Activated CD8-positive, alpha-beta memory T cell treated with anti-CD3 and anti-CD28 coated beads for 24 hours (primary cell): ENCODE data around the gene FARS2.
"Not testable (repeated sequence)": the region's sequence is repeated elsewhere in the genome, so short reads cannot be mapped to it uniquely, and the experiment has no call there.

Source experiments
- DNase-seq: peaks from one replicate; pipeline ENCODE4 v3.0.0-alpha.2; 2020

FARS2 gene

DNA sequence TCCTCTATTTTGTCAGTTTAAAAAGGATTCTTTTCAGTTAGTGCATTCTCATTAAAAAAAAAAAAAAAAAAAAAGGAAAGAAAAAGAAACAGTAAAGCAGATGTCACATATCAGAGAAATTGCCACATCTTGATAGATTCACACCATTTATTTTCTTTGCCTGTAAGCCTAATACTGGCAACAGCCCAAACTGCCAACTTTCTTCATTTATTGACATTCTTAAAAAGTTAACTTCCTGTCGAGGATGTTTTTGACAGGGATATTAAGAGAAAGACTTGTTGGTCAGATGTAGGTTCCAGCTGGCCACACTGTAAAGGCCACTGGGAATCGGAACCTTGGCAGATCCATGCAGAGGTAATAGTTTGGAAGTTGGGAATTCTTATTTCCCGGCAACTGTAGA is 412.8 kb downstream of the FARS2 start:
- no peak for DNase-seq

DNA sequence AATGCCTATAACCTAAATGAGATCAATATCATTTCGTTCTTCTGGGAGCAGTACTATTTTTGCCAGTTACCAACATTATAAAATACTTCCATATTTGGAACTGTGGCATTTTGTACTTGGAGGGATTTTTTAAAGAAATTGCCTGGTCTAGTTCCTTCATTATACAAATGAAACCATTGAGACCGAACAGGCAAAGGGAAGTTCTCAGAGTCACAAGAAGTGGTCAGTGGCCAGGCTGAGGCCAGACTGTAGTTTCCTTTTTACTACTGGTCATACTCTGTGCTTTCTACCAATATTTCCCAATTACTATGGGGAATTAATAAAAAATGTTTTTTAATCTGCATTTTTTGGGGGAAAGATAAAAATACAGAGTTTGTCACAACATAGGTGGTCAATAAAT is 413.4 kb downstream of the FARS2 start:
- no peak for DNase-seq

DNA sequence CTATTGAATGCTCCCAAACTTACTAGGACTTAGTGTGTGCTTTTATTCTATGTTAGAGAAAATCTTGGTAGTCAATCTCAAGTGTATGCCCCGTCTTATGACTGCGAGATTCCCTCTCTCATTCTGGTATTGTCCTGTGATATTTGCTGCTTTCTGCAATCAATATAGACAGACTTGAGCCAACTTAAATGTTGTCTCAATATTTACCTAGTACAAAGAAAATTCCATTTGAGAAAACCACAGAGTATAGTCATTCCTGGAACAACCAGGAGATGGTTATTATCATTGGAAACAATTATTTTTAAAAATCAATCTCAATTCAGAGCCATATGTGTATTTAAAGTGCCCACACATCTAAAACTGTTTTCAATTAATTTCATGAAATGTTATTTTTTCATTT is 415.4 kb downstream of the FARS2 start:
- no peak for DNase-seq

DNA sequence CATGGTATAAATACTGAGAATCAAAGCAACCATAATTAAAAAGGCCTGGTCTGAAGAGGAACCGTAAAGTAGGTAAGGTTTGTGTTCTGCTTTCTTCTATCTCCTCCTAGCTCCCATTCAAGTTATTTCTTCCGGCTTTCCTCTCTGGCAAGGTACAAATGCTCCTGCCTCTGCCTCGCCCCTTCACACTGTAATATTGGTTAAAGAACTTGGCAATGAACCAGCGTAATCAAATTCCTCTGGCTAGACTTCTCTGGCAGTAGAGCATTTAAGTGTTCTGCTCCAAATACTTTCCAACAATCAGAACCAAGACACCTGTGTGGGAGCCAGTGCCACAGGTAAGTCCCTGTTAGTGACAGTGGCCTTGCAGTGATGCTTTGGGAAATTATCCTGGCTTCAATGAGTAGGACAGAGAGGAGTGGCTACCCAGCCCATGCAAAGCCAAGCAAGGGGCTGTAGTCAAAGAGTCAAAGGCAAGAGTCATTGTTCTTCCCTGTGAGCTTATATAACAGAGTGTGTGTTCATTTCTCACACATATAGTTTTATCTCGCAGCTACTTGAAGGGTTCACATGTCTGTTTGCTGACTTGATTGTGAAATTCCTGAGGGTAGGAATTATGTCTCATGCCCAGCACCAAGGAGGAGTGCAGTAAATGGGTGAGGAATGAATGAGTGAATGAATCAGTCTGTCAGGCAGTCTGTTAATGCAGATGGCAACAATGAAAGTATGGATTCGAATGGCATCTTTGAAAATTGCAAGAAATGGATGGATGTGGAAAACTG is 416.1 kb downstream of the FARS2 start:
- no peak for DNase-seq

GRCh38 chr6:5679270-5679669 is 418.0 kb downstream of the FARS2 start:
- DNase-seq = no peak

DNA sequence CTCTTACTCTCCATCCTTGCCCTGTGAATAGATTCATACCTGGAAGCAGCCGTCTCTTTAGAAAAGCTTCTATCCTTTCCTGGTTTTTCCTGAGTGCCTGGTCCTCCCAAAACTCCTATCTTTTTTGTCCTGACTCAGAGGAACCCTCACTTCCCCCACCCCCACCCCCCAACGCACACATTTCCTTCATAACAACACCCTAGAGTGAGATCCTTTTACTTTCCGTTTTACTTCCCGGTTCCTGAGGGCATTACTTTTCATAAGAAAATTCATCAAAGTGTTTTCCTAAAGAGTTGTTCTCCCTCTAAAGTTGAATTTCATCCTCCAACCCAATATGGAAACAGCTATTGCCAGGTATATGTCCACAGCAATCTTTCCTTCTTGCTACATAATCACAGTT is 418.4 kb downstream of the FARS2 start:
- DNase-seq = no peak

DNA sequence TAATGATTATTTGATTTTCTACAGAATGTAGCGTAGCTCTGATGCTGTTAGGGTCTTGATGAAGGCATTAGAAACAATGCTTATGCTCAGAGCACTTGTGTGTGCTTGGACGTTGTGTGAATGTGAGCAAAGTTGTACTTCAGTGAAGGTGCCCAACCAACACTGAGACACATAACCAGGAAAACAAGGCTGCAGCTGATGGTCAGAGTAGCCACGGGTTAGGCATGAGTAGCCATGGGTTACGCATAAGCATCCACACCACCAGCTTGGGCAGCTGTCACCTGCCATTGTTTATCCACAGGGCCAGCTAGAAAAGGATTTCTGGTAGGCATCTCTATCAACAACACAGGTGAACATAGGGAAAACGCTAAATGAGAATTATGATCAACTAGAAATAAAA is 418.8 kb downstream of the FARS2 start:
- no peak for DNase-seq

GRCh38 chr6:5681480-5681879 is 420.2 kb downstream of the FARS2 start:
- no peak for DNase-seq

GRCh38 chr6:5682530-5682929 is 421.2 kb downstream of the FARS2 start:
- DNase-seq = no peak

GRCh38 chr6:5683747-5684146 is 422.4 kb downstream of the FARS2 start:
- DNase-seq = not testable (repeated sequence)

DNA sequence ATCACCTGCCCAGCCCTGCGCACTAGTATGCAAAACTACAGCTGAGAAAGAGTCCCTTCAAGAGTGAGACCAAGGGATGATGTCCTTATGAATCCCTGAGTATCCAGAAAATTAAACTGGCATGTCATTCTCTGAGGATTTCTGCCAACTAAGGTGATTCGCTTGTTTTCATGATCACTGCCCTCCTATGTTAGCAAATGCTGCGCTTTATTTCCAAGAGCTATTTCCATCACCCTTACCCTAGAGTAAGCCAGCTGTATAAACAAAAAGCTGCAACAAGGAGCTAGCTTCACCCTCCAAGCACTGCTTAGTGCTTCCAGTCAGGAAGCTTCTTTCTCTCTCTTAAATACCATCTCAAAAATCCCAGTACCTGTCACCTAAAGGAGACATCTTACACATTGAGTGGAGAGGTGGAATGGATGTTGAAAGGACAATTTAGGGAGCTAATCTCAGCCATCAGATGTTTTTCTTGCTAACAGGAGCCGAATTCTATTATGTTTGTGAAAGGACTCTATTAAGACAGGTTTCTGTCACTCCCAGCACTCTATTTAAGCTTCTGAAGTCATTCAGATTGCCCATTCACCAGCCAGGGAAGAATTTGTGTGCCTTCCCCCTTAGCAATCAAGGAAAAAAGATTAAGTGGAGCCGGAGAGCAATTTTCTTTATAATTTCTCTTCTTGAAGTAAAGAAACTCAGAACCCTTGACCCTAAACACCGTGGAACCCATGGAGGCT is 423.2 kb downstream of the FARS2 start:
- no peak for DNase-seq

DNA sequence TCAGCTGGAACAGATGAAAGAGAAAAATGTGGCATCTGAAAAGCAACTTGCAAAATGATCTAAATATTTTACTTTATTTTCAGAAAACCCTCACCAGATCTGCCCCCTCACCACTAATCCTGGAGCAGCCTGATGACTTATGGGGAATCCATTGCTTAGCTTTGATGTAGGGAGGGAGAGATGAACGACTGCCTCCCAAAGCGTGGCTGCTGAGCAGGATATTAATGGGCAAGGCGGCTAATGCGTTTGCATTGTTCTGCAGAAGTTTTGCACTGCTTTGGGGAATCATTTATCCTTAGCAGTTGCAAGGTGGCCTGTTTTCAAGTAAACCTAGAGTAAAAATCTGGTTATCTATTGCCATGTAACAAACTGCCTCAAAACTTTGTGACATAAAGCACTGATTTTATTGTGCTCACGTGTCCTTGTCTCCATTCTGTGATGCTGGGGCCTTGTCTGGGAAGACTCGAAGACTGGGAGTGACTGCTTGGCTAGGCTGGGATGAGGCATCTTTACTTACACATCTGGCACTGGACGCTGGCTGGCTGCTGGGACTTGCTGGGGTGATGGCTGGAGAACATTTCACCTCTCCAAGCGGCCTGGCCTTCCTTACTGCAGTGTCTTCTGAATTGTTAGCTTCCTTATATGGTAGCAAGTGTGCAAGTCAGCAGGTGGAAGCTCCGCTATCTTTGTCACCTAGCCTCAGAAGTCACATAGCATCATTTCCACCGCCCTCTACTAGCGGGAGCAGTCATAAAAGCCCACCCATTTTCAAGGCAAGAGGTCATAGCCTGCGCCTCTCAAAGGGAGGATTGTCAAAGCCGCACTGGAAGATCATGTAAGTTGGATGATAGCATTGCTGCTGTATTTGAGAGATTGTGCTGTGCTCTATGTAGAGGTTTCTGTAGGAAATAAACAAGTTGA is 432.2 kb downstream of the FARS2 start:
- no peak for DNase-seq

GRCh38 chr6:5695260-5696245 is 434.2 kb downstream of the FARS2 start:
- no peak for DNase-seq

GRCh38 chr6:5697508-5697907 is 436.2 kb downstream of the FARS2 start:
- no peak for DNase-seq

DNA sequence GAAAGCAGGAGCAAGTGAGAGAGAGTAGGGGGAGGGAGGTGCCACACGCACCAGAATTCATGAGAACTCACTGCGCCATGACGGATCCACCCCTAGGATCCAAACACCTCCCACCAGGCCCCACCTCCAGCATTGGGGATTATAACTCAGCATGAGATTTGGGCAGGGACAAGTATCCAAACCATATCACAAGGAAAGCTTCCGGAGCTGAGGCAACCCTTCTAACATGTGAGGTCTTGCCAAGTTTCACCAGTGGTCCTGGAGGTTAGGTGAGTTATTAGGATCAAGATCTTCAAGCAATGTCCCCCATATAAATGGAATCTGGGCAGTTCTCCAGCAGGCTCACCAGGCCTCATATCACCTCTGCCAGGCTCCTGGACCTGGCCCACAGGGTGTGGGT is 437.0 kb downstream of the FARS2 start:
- DNase-seq = no peak

DNA sequence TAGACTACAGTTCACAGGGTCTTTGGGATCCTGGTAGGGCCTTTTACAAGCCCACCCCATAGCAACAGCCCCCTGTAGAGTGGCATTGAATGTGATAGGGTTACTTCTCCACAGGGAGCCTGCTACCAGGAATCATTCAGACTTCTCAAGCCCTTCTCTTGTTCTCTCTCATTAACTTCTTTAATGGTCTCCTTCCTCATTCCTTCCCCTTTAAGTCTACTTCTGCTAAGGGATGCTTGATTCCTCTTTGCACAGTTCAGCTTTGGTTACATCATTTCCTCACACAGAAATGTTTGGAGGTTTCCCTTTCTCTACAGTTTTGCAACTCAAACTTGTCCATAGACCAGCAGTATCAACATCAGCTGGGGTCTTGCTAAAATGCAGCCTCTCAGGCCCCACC is 437.8 kb downstream of the FARS2 start:
- DNase-seq = not testable (repeated sequence)

DNA sequence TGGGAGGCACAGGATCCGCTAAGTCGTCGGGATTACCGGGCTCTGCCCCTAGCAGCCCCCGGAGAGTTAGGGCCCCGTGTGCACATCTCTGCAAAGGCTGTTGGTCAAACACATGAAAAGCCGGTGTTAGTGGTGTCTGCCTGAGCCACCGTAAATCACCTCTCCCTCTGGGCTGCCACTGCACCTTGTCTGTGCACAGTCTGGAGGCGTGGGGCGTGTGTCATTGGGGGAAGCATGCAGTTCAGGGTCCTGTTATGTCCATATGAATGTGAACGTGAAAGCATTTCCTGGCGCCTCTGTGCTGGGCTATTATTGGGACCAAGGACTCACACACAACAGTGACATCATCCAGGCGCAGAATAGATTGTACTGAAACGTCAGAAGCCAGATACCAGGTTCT is 439.9 kb downstream of the FARS2 start:
- no peak for DNase-seq

- no peak for DNase-seq
Observed at GRCh38 chr6:5704708-5705107, 443.4 kb downstream of the FARS2 start.

- DNase-seq = no peak
Observed at GRCh38 chr6:5705252-5705651, 443.9 kb downstream of the FARS2 start.

DNA sequence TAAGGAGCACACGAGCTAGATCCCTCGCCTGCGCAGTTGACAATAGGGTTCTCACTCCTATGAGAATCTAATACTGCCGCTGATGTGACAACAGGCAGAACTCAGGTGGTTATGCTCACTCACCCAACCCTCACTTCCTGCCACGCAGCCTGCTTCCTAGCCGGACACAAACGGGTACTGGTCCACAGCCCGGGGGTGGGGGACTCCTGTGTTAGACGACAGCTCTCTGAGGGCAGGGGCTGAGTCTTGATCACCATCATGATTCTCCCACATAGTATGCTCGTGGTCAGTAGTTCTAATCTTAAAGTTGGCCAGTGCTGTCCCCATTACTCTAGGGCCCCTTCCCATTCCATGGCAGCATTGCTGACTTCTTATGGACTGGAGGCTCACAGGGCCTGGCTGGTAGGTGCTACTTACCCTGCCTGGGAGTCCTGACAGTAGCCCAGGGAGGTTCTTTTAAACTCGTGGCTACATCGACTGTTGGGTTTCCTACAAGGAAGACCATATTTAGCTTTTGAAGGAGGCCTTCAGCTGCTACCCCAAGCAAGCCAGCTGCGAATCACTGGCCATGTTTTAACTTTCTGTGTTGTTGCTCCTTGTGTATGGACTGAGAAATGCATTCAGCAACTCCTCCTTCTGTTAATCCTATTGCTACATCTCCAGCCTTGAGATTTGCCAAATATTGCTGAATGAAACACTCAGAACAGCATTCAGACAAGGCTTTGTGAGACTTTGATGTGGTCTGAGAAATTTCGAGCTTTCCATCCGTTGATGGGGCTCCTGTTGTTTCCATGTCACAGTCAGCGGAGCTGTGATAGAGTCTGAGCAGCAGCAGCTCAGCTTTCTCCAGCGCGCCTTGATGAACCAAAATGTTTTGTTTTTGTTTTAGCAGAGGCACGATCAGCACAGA is 445.1 kb downstream of the FARS2 start:
- DNase-seq = no peak
